Epithelial cell of esophagus (primary cell): ENCODE results near the gene KLHDC8A.

Experiments
- DNase-seq: peaks from one replicate; pipeline ENCODE4 v3.0.0; 2010; ENCODE audit warnings: low read depth
- H3K4me3 ChIP-seq: 2 replicates; pipeline ENCODE4 v1.5.1; 2011; ENCODE audit warnings: mild to moderate bottlenecking, low read length, control low read depth
- CTCF ChIP-seq: IDR thresholded peaks from 2 replicates; pipeline ENCODE4 v1.5.1; 2011; ENCODE audit warnings: low read depth, mild to moderate bottlenecking, low read length, control low read depth, inconsistent platforms; ENCODE audit not compliant: insufficient read depth; ENCODE audit errors: missing control alignments

The KLHDC8A gene

GRCh38 chr1:205343431-205344065, 13.2 kb downstream of the KLHDC8A start:
- no peak for TF ChIP-seq CTCF
- H3K4me3 ChIP-seq = no peak overlapping the region
- DNase-seq = no peak

- TF ChIP-seq CTCF = no peak
- DNase-seq = no peak
- H3K4me3 ChIP-seq = no peak overlapping the region
These were observed 13.7 kb downstream of the KLHDC8A start for GRCh38 chr1:205342986-205343385.

- H3K4me3 ChIP-seq = no peak overlapping the region
- no peak for DNase-seq
- TF ChIP-seq CTCF = no peak
These were observed 16.0 kb downstream of the KLHDC8A start for GRCh38 chr1:205340676-205341075.

GRCh38 chr1:205339717-205340116, 17.0 kb downstream of the KLHDC8A start:
- DNase-seq = no peak
- H3K4me3 ChIP-seq = no peak overlapping the region
- no peak for TF ChIP-seq CTCF

DNA sequence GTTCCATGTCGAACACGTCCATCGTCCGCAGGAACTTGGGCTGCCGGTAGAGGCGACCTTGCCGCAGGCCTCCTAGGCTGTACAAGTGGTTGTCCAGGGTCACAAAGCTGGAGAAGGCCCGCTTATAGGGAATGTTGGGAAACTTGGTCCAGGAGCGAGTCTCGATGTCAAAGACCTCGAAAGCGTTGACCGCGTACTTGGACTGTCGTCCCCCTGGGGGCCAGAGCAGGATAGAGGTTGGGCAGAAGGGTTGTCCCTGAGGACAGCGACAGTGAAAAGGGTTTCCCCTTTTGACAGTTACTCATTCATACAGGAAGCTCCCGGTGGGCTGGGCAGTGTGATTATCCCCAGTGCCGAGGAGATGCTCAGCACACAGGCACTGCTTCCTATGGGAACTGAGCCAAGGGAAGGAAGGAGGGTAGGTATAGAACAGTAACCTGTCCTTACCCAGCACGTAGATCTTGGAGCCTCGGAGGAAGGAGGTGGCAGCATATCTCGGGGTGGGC, 17.5 kb downstream of the KLHDC8A start:
- no peak overlapping the region for H3K4me3 ChIP-seq
- no peak for TF ChIP-seq CTCF
- DNase-seq = no peak

DNA sequence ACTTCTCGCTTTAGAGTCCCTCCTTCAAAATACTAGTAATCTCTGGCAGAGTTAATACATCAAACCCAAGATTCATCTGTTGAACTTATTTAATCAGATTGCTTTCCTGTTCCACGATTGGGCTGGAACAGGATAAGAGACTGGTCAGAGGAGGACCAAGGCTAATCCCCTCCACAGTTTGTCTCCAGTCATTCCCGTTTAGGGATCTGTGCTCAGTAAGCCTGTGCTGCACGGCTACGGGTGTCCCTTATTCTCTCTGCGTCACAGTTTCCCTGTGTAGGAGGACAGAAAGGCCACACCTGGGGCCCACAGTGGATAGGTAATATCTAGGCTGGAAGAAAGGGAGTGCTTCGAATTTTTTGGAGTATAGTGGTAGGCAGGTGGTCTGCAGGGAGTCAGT, 18.7 kb downstream of the KLHDC8A start:
- no peak for TF ChIP-seq CTCF
- no peak for DNase-seq
- H3K4me3 ChIP-seq = no peak overlapping the region

GRCh38 chr1:205337481-205337880, 19.2 kb downstream of the KLHDC8A start:
- no peak overlapping the region for H3K4me3 ChIP-seq
- no peak for DNase-seq
- TF ChIP-seq CTCF = no peak
